IPS-18c (cell line): ENCODE measurements around the gene NAXE.
"Not testable (repeated sequence)": the region's sequence is repeated elsewhere in the genome, so short reads cannot be mapped to it uniquely, and the experiment has no call there.

ENCODE experiments used
- H3K4me3 ChIP-seq: 2 replicates; pipeline ENCODE4 v1.7.0; 2013; ENCODE audit warnings: low read depth, mild to moderate bottlenecking, low read length, moderate library complexity; ENCODE audit not compliant: insufficient read depth
- H3K9me3 ChIP-seq: one replicate; pipeline ENCODE4 v1.6.1; 2013; ENCODE audit warnings: mild to moderate bottlenecking, low read length, moderate library complexity; ENCODE audit not compliant: control insufficient read depth, insufficient read depth

NAXE gene

DNA sequence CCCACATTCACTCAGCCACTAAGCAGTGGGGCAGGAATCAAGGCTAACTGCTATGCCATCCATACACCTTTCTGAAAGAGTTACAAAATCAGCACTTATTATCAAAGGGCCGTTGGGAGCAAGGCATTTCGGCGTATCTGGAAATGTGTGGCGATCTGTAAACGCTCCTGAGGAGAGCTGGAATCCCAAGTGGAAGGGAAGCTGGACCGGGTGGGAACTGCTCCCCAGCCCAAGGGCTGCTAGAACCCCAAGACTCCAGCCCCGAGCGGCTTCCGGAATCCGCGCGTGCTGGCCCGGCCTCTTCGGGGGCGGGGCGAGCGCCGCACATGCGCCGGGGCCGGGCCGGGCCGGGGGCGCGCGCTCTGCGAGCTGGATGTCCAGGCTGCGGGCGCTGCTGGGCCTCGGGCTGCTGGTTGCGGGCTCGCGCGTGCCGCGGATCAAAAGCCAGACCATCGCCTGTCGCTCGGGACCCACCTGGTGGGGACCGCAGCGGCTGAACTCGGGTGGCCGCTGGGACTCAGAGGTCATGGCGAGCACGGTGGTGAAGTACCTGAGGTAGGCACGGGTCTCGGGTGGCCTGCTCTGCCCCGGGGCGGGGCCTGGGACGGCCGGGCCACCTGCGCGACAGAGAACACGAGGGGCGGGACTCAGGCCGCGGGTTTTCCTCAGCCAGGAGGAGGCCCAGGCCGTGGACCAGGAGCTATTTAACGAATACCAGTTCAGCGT, at the start of gene NAXE:
TSS of gene NAXE (plus strand) at position 345 of the 726 bp plus-strand sequence. CDS start at position 374, 29 bp downstream.
- Histone ChIP-seq H3K9me3 (no peaks in the 10 kb centered on the region), H3K4me3 (peak within 1 kb of the TSS; percentile 89)

DNA sequence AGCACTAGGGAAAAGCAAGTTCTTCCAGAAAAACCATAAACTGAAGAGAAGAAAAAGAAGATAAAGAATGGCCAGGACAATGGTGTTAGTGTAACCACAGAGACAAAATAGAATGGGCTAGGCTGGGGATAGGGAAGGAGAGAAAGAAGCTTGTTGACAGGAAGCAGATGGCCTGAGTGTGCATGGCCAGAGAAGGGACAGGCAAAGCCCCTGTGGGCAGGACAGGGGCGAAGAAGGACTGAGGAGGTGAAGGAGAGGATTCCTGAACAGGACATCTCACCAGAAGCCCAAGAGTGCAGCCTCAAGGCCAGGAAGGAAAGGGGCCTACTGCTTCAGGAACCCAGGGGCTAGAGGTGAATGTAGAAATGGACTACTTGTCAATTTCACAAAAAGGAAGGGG, 48.5 kb upstream of the NAXE start:
- Histone ChIP-seq H3K9me3 (no peaks in the 10 kb centered on the region), H3K4me3 (no peak overlapping the region)

DNA sequence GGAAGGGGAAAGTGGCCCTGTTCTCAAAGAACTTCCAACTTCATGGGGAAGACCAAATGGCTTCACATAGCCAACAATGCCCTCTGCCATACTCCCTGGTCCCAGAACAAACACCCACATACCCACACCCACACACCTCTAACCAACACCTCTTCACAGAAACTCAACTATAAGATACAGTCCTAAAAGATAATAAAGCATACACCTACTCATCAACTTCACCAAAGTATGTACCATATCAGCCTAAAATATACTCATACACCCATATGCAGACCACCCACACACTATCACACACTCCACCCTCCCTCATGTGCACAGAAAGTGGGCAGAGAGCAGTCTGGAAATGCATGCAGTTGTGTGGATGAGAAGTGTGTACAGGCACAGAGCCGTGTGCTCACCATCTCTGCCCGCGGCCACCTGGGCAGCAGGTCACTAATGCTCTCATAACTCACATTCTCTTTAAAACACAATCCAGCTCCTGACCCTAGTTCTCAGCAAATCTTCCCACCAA, 46.9 kb upstream of the NAXE start:
- Histone ChIP-seq H3K4me3 (no peak overlapping the region), H3K9me3 (no peaks in the 10 kb centered on the region)

DNA sequence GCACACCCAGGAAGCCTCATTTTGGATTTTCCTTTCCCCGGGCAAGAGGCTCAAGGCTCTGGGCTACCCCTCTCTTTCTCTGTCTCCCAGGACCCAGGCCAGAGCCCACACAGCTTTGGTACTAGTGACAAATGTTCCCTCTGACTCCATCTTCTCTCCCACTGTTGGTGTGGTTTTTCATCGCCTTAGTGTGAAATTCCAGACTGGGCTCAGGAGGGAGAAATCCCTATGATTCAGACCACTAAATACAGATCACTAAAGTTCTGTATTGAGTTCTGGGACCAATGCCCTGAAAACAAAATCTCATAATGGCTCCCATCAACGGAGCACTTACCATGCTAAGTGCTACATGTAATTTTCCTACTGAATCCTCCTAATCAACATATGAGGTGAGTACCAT, 45.3 kb upstream of the NAXE start:
- H3K4me3 ChIP-seq, result no peak overlapping the region

DNA sequence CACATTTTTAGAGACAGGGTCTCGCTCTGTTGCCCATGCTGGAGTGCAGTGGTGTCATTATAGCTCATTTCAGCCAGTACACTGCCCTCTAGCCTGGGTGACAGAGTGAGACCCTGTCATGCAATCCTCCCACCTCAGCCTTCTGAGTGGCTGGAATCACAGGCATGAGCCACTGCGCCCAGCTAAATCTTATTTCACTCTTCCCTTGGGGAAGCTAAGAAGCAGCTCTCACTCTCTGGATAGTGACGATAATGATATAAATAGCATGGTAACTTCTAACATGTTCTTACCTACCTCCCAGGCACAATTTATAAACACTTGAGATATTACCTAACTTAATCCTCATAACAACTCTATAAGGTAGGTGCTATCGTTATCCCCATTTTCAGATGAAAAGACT, 44.1 kb upstream of the NAXE start:
- H3K4me3 ChIP-seq, result no peak overlapping the region
- H3K9me3 ChIP-seq, result no peaks in the 10 kb centered on the region

More for the DNA sequence above, 45.3 kb upstream of the NAXE start:
- H3K9me3 ChIP-seq, result no peaks in the 10 kb centered on the region

DNA sequence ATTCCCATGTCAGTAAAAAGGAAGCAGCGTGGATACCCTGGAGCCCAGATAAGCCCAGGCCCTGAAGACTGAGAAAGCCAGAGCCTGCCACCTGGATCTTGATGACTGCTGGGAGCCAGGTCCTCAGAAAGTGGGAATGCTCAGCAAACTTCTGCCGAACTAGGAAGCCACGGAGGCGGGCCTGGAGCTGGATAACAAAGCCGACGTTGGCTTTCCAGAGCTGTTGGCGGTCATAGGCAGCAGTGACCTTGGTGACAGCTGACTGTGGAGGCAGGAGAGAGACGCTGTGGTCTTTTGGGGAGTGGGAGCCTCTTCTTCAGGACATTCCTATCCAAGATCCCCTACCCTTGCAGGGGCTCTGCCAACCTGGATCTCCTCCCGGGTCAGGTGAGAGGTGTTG, 43.6 kb upstream of the NAXE start:
- H3K9me3 ChIP-seq, result no peaks in the 10 kb centered on the region
- no peak overlapping the region for H3K4me3 ChIP-seq

DNA sequence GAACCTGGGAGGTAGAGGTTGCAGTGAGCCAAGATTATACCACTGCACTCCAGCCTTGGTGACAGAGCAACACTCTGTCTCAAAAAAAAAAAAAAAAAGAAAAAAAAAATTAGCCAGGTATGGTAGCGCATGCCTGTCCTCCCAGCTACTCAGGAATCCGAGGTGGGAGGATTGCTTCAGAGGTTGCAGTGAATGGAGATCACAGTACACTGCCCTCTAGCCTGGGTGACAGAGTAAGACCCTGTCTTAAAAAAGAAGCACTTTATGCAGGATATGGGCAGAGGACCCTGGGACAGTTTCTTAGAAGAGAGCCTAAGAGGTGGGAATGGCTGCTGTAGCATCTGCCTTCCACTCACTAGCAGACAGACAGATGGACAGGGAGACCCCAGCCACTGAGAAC, 42.2 kb upstream of the NAXE start:
- no peak overlapping the region for H3K4me3 ChIP-seq
- no peaks in the 10 kb centered on the region for H3K9me3 ChIP-seq

DNA sequence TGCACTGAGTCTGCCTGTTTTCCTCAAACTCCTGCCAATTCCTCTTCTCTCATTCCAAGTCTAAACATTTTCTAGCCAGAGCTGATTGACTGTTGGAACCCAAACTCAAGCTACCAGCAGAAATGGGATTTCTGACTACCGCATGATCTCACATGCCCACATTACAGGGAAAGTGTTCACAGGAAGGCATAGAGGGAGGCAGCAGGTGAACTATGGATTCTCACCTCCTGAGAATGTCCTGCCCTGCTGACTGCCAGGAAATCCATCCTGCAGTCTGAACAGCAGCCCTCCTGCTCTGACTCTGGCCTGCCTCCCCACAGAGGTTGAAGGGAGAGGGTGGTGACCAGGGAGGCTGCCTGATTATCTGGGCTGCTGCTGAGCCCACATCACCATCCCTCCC, 41.7 kb upstream of the NAXE start:
- H3K4me3 ChIP-seq, result no peak overlapping the region
- no peaks in the 10 kb centered on the region for H3K9me3 ChIP-seq

DNA sequence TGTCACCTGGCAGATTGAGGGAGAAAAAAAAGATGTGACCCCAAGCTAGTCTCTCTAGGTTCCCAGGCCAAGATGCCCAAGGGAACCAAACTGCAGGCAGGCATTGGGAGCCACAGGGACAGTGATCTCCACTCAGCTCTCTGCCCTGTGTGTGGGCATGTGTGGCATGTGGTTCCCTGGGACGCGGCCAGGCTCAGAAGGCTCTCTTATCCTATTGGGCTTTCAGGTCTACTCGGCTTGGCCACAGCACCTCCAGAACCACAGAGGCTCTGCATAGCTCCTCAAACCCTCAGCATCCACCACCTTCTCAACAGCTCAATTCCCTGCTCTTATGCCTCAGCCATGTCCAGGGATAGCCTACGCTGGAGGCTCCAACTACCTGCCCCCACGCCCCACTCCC, 41.2 kb upstream of the NAXE start:
- Histone ChIP-seq H3K9me3 (no peaks in the 10 kb centered on the region), H3K4me3 (no peak overlapping the region)

DNA sequence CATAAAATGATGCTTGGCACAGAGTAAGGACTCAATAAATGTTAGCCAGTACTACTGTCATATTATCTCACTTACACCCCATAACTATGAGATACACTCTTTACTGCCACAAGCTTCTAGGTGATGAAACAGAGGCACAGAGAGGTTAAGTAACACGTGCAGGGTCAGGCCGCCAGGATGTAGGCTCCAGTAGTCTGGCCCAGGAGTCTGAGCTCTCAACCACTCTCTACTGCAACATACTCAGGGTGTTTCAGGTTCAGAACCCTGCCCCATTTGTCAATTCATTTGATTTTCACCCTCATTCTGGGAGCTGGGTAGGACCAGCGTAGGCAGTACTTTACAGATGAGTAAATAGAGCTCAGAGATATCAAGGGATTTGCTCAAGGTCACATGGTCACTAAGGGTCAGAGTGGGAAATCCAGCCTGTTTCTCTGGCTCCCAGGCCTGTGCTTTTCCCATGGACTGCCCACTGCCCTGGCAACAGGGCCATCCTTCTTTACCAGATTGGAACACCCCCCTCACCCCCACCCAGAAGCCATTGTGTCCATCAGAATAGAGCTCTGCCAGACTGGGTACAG, 40.4 kb upstream of the NAXE start:
- no peak overlapping the region for H3K4me3 ChIP-seq
- no peaks in the 10 kb centered on the region for H3K9me3 ChIP-seq

DNA sequence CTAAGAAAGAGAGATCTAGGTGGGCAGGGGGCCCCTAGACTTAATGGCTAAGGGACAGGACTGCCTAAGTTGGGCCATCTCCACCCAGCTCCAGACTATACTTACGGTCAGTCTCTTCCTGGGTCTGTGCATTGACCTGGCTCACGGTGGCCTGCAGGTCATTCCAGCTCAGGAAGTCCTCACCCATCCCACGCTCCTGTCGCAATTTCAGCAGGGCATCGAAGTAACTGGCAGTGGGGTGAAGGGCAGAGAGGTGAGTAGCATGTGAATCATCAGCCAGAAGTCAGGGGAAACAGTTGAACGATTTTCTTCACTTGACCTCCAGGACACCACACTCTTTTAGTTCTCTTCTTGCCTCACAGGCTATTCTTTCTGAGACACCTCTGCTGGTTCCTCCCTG, 39.7 kb upstream of the NAXE start:
- Histone ChIP-seq H3K4me3 (no peak overlapping the region), H3K9me3 (no peaks in the 10 kb centered on the region)

DNA sequence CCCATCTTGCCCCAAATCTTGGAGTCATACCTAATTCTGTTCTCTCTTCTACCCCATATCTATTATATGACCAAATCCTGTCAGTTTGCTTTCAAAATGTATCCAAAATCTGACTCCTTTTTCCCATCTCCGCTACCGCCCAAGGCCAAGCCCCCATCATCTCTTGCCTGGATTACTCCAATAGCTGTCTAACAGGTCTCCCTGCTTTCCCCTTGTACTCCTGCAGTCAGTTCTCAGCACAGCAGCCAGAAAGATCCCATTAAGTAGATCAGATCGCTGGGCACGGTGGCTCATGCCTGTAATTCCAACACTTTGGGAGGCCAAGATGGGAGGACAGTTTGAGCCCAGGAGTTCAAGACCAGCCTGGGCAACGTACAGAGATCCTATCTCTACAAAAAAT, 39.1 kb upstream of the NAXE start:
- Histone ChIP-seq H3K9me3 (no peaks in the 10 kb centered on the region), H3K4me3 (no peak overlapping the region)

DNA sequence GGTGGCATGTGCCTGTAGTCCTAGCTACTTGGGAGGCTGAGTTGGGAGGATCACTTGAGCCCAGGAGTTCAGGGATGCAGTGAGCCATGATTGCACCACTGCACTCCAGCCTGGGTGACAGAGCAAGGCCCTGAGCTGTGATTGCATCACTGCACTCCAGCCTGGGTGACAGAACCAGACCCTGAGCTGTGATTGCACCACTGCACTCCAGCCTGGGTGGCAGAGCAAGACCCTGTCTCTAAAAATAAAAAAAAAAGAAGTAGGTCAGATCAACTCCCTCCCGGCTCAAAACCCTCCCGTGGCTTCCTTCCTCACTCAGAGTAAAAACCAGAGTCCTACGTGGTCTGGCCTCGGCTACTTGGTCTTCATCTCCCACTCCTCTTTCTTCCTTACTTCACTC, 38.6 kb upstream of the NAXE start:
- H3K4me3 ChIP-seq, result not testable (repeated sequence)

DNA sequence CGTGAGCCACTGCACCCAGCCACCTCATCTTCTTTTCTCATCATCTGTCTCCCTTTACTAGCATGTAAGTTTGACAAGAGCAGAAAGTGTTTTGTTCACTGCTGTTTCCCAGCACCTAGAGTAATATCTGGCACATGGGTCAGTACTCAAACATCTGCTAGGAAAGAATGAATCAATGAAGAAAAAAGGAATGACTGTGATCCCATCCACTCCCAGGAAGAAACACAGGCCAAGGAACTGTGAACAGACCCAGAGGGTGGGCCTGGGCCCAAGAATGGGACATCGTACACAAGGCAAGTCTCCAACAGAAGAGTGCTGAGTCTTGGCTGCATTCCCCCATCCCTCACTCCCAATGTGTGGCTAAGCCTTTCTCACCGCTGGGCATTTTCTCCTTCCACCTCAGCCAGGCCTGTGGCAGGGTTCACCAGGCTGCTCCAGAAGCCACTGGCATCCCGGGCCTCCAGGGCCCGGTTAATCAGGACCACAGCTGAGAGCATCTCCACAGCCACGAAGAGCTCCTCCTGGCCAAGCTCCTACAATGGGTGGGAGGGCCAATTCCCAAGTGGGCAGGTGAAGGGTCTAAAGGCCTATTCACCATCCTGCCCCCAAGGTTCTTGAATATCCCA, 37.6 kb upstream of the NAXE start:
- H3K4me3 ChIP-seq, result no peak overlapping the region
- no peaks in the 10 kb centered on the region for H3K9me3 ChIP-seq

More for the DNA sequence above, 38.6 kb upstream of the NAXE start:
- not testable (repeated sequence) for H3K9me3 ChIP-seq

DNA sequence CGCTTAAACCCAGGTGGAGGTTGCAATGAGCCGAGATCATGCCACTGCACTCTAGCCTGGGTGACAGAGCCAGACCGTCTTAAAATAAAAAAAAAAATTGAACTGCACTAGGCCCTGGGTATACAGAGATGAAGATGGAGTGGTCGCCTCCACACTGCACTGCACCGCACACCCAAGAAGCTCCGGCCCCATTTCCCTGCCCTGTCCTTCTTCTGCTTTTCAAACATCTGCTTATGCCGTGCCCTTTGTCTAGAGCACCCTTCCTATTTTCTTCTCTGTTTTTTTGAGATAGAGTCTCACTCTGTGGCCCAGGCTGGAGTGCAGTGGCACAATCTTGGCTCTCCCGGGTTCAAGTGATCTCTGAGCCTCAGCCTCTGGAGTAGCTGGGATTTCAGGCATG, 36.6 kb upstream of the NAXE start:
- H3K4me3 ChIP-seq, result no peak overlapping the region
- H3K9me3 ChIP-seq, result no peaks in the 10 kb centered on the region

DNA sequence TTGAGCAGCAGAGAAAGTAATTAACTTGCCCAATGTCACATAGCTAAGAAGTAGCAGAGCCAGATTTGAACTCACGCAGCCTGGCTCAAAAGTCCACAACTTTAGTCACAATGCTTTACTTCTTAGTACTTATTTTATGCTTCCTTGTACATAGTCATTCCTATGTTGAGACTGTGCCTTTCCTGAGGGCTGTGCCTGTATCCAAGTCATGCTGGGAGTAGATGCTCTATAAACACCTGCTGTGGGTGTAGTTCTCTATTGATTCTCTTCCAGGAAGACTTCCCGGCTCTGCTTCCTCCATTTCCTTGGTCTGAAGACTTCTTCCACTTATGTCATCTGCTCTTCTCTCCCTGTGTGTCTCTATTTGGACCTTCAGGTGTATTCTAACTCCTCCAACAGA, 35.9 kb upstream of the NAXE start:
- Histone ChIP-seq H3K4me3 (no peak overlapping the region), H3K9me3 (no peaks in the 10 kb centered on the region)

DNA sequence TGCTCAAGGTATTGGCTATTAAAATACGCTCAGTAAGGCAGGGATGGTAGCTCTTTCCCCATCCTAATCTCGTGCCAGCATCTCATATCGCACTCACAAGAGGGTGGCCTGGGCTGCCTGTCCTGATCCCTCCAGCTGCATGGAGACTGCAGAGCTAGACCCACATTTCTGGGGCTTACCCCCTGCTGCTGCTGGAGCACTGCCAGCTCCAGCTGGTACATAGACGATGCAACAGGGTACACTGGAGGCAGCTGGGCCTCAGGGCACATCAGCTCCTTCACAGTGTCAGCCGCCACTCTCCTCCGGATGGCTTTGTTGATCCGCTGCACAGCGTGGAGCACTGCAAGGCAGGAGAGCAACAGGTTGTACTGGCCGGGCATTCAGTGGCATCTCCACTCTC, 35.2 kb upstream of the NAXE start:
- no peak overlapping the region for H3K4me3 ChIP-seq
- H3K9me3 ChIP-seq, result no peaks in the 10 kb centered on the region

DNA sequence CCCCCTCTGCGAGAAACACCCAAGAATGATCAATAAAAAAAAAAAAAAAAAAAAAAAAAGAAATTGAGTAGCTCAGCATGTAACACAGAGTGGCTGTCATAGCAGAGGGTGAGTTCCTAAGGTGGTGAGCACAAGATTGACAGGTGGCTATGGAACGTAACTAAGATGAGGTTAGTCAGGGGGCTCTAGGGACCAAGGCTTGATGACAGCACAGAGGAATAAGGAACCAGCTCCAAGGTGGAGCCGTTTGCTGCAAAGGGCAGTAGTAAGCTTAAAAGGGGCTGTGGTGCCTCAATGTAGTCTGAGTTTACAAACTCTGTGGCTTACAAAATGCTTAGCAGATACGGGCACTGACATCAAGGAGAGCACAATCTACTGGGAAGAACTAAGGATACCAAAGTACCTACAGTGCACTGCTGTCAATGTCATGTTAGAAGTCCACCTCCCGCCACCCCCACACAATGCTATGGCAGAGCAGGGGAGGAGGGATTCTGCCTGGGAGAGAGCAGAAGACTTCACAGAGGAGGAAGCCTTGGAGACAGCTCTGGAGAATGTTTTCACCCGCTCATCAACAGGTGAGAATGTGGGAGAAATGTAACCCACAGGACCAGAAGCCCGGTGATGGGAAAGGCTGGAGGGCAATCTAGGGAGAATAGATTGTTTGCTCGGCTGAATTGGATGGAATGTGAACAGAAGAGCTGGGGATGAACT, 32.3 kb upstream of the NAXE start:
- no peak overlapping the region for H3K4me3 ChIP-seq
- no peaks in the 10 kb centered on the region for H3K9me3 ChIP-seq
